Activated T-cell treated with anti-CD3 and anti-CD28 coated beads, Interleukin-2, amount 50 U/mL, for 72 hours (primary cell): ENCODE measurements around the gene RRBP1. TPM values are rescaled to one million over a fixed set of nuclear protein-coding genes. Genes with fewer than 3 reads are reported as not detected.

Experiments used
- ATAC-seq, 2 donors: fragments of 150-1000 bp; cut with Tn5 transposase; replicated peaks in 1 of 2; 2 replicates each; pipeline ENCODE4 v1.10.0; 2021; ENCODE audit warnings: moderate library complexity in 2 of 2, mild to moderate bottlenecking in 1 of 2
- DNase-seq, 2 donors: peaks; one replicate each; pipeline ENCODE4 v3.0.0; 2021 to 2022; ENCODE audit warnings: mixed read lengths in 1 of 2
- H3K27ac Mint-ChIP-seq: one replicate; pipeline ENCODE4 v1.8.0; 2022; ENCODE audit warnings: mild to moderate bottlenecking, moderate library complexity, mixed read lengths
- H3K27me3 Mint-ChIP-seq: one replicate; pipeline ENCODE4 v1.8.0; 2022; ENCODE audit warnings: low read depth, mixed read lengths
- H3K36me3 Mint-ChIP-seq, 2 donors: one replicate each; pipeline ENCODE4 v1.8.0; 2022; ENCODE audit warnings: mixed read lengths in 2 of 2, mild to moderate bottlenecking in 1 of 2; ENCODE audit not compliant: insufficient read depth in 2 of 2
- H3K4me1 Mint-ChIP-seq: one replicate; pipeline ENCODE4 v1.8.0; 2022; ENCODE audit warnings: low read depth, mixed read lengths
- H3K4me3 Mint-ChIP-seq, 2 donors: one replicate each; pipeline ENCODE4 v1.8.0; 2022; ENCODE audit warnings: mild to moderate bottlenecking in 2 of 2, mixed read lengths in 2 of 2, moderate library complexity in 2 of 2
- H3K9me3 Mint-ChIP-seq, 2 donors: one replicate each; pipeline ENCODE4 v1.8.0; 2022; ENCODE audit warnings: mixed read lengths in 2 of 2
- total RNA-seq, 2 donors: library from RNA; stranded (reverse); gene quantifications; one replicate each; pipeline ENCODE4 v1.2.3, GENCODE V29; 2022

RRBP1 gene, protein sequence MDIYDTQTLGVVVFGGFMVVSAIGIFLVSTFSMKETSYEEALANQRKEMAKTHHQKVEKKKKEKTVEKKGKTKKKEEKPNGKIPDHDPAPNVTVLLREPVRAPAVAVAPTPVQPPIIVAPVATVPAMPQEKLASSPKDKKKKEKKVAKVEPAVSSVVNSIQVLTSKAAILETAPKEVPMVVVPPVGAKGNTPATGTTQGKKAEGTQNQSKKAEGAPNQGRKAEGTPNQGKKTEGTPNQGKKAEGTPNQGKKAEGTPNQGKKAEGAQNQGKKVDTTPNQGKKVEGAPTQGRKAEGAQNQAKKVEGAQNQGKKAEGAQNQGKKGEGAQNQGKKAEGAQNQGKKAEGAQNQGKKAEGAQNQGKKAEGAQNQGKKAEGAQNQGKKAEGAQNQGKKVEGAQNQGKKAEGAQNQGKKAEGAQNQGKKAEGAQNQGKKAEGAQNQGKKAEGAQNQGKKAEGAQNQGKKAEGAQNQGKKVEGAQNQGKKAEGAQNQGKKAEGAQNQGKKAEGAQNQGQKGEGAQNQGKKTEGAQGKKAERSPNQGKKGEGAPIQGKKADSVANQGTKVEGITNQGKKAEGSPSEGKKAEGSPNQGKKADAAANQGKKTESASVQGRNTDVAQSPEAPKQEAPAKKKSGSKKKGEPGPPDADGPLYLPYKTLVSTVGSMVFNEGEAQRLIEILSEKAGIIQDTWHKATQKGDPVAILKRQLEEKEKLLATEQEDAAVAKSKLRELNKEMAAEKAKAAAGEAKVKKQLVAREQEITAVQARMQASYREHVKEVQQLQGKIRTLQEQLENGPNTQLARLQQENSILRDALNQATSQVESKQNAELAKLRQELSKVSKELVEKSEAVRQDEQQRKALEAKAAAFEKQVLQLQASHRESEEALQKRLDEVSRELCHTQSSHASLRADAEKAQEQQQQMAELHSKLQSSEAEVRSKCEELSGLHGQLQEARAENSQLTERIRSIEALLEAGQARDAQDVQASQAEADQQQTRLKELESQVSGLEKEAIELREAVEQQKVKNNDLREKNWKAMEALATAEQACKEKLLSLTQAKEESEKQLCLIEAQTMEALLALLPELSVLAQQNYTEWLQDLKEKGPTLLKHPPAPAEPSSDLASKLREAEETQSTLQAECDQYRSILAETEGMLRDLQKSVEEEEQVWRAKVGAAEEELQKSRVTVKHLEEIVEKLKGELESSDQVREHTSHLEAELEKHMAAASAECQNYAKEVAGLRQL (N-terminal part only)
- 10 to 100 TPM; 17.1 to 25.7 TPM for total RNA-seq

DNA sequence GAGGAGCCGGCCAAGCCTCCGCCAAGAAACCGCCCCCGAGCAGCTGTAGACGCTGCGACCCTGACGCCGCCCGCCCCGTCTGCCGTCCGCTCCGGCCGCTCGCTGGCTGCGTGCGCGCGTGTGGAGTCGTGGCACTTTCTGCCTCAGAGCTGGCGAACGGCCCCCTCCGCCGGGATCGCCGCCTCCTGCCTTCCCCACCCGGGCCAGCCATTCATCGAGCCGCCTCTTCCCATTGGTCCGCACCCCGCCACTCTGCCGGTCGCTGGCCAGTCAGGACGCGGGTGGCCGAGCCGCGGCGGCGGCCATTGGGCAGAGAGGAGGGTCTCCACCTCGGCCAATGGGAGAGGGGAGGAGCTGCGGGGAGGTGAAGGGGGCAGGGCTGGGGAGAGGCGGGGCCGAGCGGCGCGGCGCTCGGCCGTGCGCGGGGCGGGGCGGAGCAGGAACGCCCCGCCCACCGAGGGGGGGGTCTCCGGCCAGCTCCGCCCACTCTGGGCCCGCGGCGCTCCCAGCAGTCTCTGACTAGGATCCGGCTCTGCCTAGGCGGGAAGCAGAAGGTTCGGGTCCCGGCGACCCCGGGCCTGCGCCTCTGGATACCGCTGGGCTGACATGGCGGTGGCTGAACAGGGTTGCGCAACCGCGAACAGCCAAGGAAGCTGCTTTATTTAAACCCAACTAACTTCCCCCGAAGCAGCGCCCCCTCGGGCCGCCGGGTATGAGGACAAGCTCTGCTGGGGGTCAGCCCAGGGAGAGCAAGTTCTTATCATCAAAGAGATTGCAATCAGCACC is at the start of gene RRBP1:
Gene RRBP1 (minus strand): TSS at position 140 of the 786 bp plus-strand sequence. CDS start 21,735 bp downstream, outside the sequence.
- Mint-ChIP-seq H3K4me1 (peaks cover 15% of the 10 kb centered on the region), H3K36me3 (peaks cover 2% of the 10 kb centered on the region in 2 donors), H3K27ac (peak within 1 kb of the TSS; percentile 59), H3K27me3 (peaks cover 39% of the 10 kb centered on the region), H3K9me3 (no peaks in the 10 kb centered on the region), H3K4me3 (peak within 1 kb of the TSS; percentile 72 to 88)
- ATAC-seq (peak; percentile 93 to 94), DNase-seq (peak; percentile 97 to 98)

DNA sequence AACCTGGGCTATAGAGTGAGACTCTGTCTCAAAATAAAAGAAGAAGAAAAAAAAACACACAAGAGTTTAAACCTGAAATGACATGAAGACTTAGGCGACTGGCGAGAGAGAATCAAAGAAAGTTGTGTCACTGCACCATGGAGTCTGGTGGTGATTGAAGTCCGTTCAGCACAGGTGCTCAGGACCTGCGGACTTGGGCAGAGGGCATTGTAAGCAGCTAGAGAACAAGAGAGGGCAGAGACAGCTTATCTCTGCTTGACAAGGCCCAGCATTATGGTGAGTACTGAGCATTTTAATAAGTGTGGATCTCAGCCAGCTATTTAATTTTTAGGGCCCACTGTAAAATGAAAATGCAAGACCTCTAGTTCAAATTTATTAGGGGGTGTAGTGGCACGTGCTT is 49.2 kb upstream of the RRBP1 start:
- peaks cover 7% of the 10 kb centered on the region for H3K27me3 Mint-ChIP-seq
- no peak for ATAC-seq
- H3K27ac Mint-ChIP-seq, result no peak overlapping the region
- H3K36me3 Mint-ChIP-seq, result no peaks in the 10 kb centered on the region
- no peaks in the 10 kb centered on the region for H3K9me3 Mint-ChIP-seq
- DNase-seq, result no peak
- H3K4me3 Mint-ChIP-seq, result no peak overlapping the region
- H3K4me1 Mint-ChIP-seq, result no peaks in the 10 kb centered on the region

DNA sequence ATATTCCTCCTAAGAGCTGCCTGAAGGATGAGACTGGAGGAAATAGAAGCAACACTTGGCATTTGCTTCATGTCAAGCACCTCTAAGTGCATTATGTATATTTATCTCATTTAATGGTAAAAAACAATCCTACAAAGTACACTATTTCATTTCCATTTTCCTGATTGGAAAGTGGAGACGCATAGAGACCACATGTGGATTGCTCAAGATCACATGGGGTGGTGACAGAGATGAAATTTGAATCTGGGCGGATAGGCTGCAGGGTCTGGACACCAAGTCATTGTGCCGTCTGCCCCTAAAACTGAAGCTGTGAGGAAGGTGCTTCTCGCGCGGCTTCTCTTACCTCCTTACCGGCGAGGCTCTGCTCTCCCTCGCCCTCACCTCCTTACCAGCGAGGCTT is 48.0 kb upstream of the RRBP1 start:
- Mint-ChIP-seq H3K27ac (no peak overlapping the region), H3K4me3 (no peak overlapping the region), H3K27me3 (peaks cover 7% of the 10 kb centered on the region), H3K36me3 (no peaks in the 10 kb centered on the region), H3K9me3 (no peaks in the 10 kb centered on the region), H3K4me1 (no peaks in the 10 kb centered on the region)
- DNase-seq (no peak), ATAC-seq (no peak)

DNA sequence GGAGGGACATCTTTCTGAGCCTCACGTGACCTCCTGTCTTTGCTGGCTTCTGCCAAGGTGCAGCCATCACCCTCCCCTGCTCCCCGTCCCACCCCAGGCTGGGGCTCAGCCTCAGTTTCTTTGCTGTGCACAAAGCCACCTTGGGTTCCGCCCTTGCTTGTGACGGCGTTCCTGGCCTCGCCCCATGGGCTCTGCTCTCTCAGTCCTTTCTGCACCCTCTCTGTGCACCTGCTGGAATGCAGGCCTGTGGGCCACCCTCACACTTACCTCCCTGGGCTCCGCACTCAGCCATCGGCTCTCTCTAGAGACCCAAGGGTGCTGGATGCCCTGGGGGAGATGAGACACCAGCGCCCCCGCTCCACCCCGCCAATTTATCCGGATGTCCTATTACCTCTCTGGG is 46.0 kb upstream of the RRBP1 start:
- no peak overlapping the region for H3K27ac Mint-ChIP-seq
- no peaks in the 10 kb centered on the region for H3K4me1 Mint-ChIP-seq
- peaks cover 12% of the 10 kb centered on the region for H3K27me3 Mint-ChIP-seq
- no peaks in the 10 kb centered on the region for H3K36me3 Mint-ChIP-seq
- no peak overlapping the region for H3K4me3 Mint-ChIP-seq
- DNase-seq, result no peak
- no peaks in the 10 kb centered on the region for H3K9me3 Mint-ChIP-seq
- no peak for ATAC-seq

DNA sequence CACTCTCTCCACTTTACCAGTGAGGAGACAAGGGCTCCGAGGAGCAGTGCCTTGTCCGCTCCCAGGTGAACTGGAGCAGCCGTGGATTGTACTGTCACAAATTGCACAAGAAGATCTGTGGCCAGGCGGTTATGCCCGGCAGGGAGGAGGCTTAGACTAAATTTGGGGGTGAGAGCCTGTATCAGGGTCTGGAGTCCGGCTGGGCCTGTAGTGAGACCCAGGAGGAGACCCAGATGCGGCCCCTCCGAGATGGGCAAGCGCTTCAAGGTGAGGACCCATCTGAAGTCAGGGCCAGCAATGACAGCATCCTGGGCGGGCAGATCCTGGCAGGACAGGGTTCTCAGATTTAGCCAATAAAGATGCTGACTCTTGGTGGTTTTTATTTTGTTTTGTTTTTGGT is 45.3 kb upstream of the RRBP1 start:
- no peak for DNase-seq
- Mint-ChIP-seq H3K4me3 (no peak overlapping the region), H3K4me1 (no peaks in the 10 kb centered on the region), H3K9me3 (no peaks in the 10 kb centered on the region), H3K27ac (no peak overlapping the region), H3K36me3 (no peaks in the 10 kb centered on the region), H3K27me3 (peaks cover 19% of the 10 kb centered on the region)
- ATAC-seq, result no peak

DNA sequence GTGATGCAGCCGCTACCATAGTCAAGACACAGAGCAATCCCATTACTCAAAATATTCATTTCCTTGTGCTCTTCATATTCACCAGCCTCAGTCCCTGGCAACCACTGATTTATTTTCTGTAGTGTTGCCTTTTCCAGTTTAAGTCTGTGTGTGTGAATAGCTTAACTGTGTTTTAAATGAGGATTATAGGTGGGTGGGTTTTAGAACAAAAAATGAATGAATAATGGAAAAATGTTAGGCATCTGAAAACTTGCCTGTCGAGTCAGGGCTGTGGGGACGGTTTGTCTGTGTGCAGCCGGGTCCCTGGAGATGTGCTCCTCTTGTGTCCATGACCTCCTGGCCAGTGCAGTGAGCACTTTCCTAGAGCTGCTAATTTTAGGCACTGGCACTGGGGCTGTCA is 44.9 kb upstream of the RRBP1 start:
- DNase-seq (no peak), ATAC-seq (no peak)
- Mint-ChIP-seq H3K4me3 (no peak overlapping the region), H3K27me3 (peaks cover 20% of the 10 kb centered on the region), H3K36me3 (no peaks in the 10 kb centered on the region), H3K4me1 (no peaks in the 10 kb centered on the region), H3K9me3 (no peaks in the 10 kb centered on the region), H3K27ac (no peak overlapping the region)

DNA sequence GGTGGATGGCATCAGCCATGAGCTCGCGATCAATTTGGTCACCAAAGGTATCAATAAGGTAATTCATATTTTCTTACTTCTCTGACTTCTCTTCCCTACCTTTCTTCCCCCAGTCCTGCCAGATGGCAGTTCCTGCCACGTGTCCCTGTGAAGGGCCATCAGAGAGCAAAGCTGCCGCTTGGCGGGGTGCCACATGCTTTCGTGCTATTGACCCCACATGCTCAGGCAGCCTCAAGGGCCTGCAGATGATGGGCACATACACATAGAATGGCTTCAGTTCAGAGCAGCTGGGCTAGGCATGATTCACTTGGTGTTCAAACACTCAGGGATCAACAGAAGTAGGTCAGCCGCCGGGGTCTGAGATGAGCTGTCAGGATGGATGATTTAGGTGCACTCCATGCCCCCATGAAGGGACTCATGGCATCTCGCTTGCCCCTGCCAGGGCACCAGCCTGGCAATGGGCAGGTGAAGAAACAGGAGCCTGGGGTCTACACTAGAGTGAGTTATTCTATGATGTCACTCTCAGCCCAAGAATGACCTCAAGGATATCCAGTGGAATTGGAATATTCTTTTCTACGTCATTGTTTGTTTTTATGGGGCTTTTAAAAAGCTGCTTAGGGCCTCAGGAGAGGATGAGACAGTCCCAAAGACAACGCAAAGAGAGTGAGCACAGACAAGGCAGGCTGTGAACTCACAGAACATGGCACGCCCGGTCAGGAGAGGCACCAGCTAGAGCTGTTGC is 43.2 kb upstream of the RRBP1 start:
- no peak overlapping the region for H3K27ac Mint-ChIP-seq
- DNase-seq, result no peak
- H3K27me3 Mint-ChIP-seq, result peaks cover 20% of the 10 kb centered on the region
- ATAC-seq, result no peak
- no peaks in the 10 kb centered on the region for H3K9me3 Mint-ChIP-seq
- no peaks in the 10 kb centered on the region for H3K36me3 Mint-ChIP-seq
- no peaks in the 10 kb centered on the region for H3K4me1 Mint-ChIP-seq
- H3K4me3 Mint-ChIP-seq, result no peak overlapping the region

DNA sequence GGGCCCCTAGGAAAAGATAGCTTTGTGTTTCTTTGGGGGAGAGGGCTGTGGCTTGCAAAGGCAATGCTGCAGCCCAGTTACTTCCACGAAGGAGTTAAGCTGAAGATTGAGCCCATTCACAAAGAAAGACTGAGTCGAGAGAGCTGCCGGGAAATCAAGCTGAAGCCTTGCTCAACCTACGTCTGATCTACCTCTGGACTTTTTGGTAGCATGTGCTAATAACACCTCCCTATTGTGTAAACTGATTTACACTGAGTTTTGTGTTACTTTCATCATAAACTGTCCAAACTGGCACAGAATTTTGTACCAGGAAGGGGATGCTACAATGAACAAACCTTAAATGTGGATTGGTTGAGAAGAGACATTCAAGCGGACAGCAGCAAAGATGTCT is 41.3 kb upstream of the RRBP1 start:
- Mint-ChIP-seq H3K27me3 (peaks cover 16% of the 10 kb centered on the region), H3K9me3 (no peaks in the 10 kb centered on the region), H3K4me3 (no peak overlapping the region), H3K4me1 (no peaks in the 10 kb centered on the region), H3K27ac (no peak overlapping the region), H3K36me3 (no peaks in the 10 kb centered on the region)
- DNase-seq (no peak), ATAC-seq (no peak)

DNA sequence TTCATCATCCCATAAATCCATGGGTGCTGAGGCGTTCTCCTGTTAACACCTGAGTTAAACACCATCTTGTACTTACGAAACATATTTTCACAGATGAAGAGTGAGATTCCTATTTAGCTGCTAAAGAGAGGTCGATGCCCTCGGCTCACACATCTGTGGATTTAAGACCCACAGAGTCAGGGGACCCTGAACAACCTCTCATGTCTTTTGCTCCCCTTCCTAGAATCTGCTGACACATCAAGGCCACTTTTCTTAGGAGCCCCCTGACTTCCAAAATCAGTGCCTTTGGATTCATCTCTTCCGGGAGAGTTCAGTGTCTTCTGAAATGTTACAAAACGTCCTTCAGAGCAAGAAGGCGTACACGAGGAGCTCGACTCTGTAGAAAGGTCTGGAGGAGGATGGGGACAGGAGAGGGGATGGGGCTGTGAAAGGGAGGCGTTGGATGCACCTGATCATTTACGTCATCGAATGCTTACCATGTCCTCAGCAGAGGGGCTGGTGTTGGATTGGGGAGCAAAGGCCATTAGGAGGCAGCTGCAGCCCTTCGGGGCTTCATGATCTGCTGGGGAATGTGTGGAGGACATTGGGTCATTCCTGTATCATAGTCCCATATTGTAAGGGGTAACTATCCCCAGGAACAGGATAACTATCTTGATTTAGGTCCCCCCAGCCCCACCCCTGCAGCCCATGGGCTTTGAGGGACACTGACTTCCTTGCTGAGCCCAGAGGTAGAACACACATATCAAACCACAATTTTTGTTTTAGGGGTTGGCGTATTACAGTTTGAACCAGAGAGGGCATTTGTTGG is 40.7 kb upstream of the RRBP1 start:
- no peak for DNase-seq
- Mint-ChIP-seq H3K27ac (no peak overlapping the region), H3K27me3 (peaks cover 13% of the 10 kb centered on the region), H3K4me1 (no peaks in the 10 kb centered on the region), H3K9me3 (no peaks in the 10 kb centered on the region), H3K4me3 (no peak overlapping the region), H3K36me3 (no peaks in the 10 kb centered on the region)
- ATAC-seq, result no peak

DNA sequence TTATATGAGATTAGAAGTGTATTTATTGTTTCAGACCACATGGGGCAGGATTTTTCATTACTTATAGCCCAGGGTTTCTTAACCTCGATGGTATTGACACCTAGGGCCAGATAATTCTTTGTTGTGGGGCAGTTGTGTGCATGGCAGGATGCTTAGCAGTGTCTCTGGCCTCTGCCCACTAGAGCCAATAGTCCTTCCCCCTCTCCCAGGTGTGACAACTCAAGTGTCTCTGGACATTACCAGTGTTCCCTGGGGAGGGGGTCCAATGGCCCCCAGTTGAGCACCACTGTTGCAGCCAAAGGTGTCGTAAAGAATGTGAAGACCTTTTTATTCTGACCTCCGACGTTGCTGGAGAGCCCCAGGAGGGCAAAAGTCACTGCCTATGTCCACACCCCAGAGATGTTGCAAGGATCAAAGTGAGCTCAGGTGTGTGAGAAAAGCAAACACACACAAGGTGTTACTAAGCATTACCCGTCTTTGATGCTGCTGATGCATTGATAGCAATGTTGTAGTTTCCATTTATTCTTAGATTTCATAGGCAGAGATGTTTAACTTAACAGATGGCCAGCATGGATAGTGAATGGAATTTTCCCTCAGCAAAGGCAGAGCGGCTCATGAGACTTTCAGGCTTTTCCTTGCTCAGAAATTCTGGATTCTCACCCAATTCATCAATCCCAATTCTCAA is 39.9 kb upstream of the RRBP1 start:
- H3K36me3 Mint-ChIP-seq, result no peaks in the 10 kb centered on the region
- no peaks in the 10 kb centered on the region for H3K9me3 Mint-ChIP-seq
- H3K4me1 Mint-ChIP-seq, result no peaks in the 10 kb centered on the region
- H3K4me3 Mint-ChIP-seq, result no peak overlapping the region
- DNase-seq, result no peak
- H3K27ac Mint-ChIP-seq, result no peak overlapping the region
- H3K27me3 Mint-ChIP-seq, result peaks cover 13% of the 10 kb centered on the region
- no peak for ATAC-seq

DNA sequence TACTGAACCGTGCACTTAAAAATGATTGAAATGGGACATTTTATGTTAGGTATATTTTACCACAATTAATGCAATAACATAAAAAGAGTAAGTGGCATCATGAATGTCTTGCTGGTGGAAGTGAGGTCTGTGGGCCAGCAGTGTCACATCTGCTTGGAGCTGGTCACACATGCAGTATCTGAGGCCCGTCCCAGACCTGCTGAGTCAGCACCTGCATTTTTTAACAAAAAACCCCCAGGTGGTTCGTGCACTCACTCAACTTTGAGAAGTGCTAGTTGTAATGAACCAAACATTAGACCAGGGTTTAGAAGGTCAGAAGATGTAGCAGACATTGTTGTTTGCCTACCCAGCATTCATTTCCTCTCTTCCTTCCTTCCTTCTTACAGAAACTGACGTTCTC is 38.7 kb upstream of the RRBP1 start:
- ATAC-seq (no peak), DNase-seq (no peak)
- Mint-ChIP-seq H3K27me3 (peaks cover 13% of the 10 kb centered on the region), H3K27ac (no peak overlapping the region), H3K36me3 (no peaks in the 10 kb centered on the region), H3K4me1 (no peaks in the 10 kb centered on the region), H3K4me3 (no peak overlapping the region), H3K9me3 (no peaks in the 10 kb centered on the region)
